ENCODE data around the gene DMRTC1B. TPM values are rescaled to one million over a fixed set of nuclear protein-coding genes. Genes with fewer than 3 reads are reported as not detected.
"Not testable (repeated sequence)": the region's sequence is repeated elsewhere in the genome, so short reads cannot be mapped to it uniquely, and the experiment has no call there.

The DMRTC1B gene
- total and polyA plus RNA-seq, 9 donors: 0.22 to 1.0 (median 0.75) TPM

GRCh38 chrX:72783365-72783936, 6.8 kb downstream of the DMRTC1B start:
- no CpG with 5 or more reads among the region's 8 CpGs for WGBS (ENCODE audit: insufficient coverage)
- H3K27me3 ChIP-seq (ENCODE audit: control insufficient read depth, insufficient read depth, low read length); H3K9me3 ChIP-seq (replicated peaks; ENCODE audit: control insufficient read depth, low read depth, low read length); H3K27ac ChIP-seq (ENCODE audit: low read length); H3K4me1 ChIP-seq (ENCODE audit: control insufficient read depth, insufficient read depth, low read length); H3K4me3 ChIP-seq (ENCODE audit: low read length); DNase-seq; H3K36me3 ChIP-seq (ENCODE audit: control insufficient read depth, insufficient read depth, low read length): not testable (repeated sequence)

GRCh38 chrX:72783964-72784363, 7.3 kb downstream of the DMRTC1B start:
- not testable (repeated sequence) for H3K9me3 ChIP-seq (replicated peaks; ENCODE audit: control insufficient read depth, low read depth, low read length); DNase-seq; H3K27me3 ChIP-seq (ENCODE audit: control insufficient read depth, insufficient read depth, low read length); H3K4me3 ChIP-seq (ENCODE audit: low read length); H3K36me3 ChIP-seq (ENCODE audit: control insufficient read depth, insufficient read depth, low read length); H3K4me1 ChIP-seq (ENCODE audit: control insufficient read depth, insufficient read depth, low read length); H3K27ac ChIP-seq (ENCODE audit: low read length)
- WGBS (ENCODE audit: insufficient coverage): no CpG with 5 or more reads among the region's 6 CpGs

GRCh38 chrX:72788142-72788541, 11.5 kb downstream of the DMRTC1B start:
- H3K27me3 ChIP-seq (ENCODE audit: control insufficient read depth, insufficient read depth, low read length); H3K4me1 ChIP-seq (ENCODE audit: control insufficient read depth, insufficient read depth, low read length); DNase-seq; H3K36me3 ChIP-seq (ENCODE audit: control insufficient read depth, insufficient read depth, low read length); H3K9me3 ChIP-seq (replicated peaks; ENCODE audit: control insufficient read depth, low read depth, low read length); H3K27ac ChIP-seq (ENCODE audit: low read length); H3K4me3 ChIP-seq (ENCODE audit: low read length): not testable (repeated sequence)
- WGBS (ENCODE audit: insufficient coverage): no CpG with 5 or more reads among the region's 1 CpG

- not testable (repeated sequence) for H3K27ac ChIP-seq (ENCODE audit: low read length); DNase-seq; H3K9me3 ChIP-seq (replicated peaks; ENCODE audit: control insufficient read depth, low read depth, low read length); H3K36me3 ChIP-seq (ENCODE audit: control insufficient read depth, insufficient read depth, low read length); H3K27me3 ChIP-seq (ENCODE audit: control insufficient read depth, insufficient read depth, low read length); H3K4me3 ChIP-seq (ENCODE audit: low read length); H3K4me1 ChIP-seq (ENCODE audit: control insufficient read depth, insufficient read depth, low read length)
- WGBS (ENCODE audit: insufficient coverage): no CpG with 5 or more reads among the region's 3 CpGs
These were observed 13.7 kb downstream of the DMRTC1B start for GRCh38 chrX:72790390-72790789.

GRCh38 chrX:72808110-72808509, 31.4 kb downstream of the DMRTC1B start, which contains the start of gene FAM236D:
Gene FAM236D, minus strand, starts transcription at chrX:72808210. Its CDS starts 100 bp downstream, at chrX:72808110.
- not testable (repeated sequence) for H3K36me3 ChIP-seq (ENCODE audit: control insufficient read depth, insufficient read depth, low read length); DNase-seq; H3K27ac ChIP-seq (ENCODE audit: low read length); H3K4me1 ChIP-seq (ENCODE audit: control insufficient read depth, insufficient read depth, low read length); H3K9me3 ChIP-seq (replicated peaks; ENCODE audit: control insufficient read depth, low read depth, low read length); H3K4me3 ChIP-seq (ENCODE audit: low read length); H3K27me3 ChIP-seq (ENCODE audit: control insufficient read depth, insufficient read depth, low read length)
- WGBS (ENCODE audit: insufficient coverage): no CpG with 5 or more reads among the region's 13 CpGs

DNA sequence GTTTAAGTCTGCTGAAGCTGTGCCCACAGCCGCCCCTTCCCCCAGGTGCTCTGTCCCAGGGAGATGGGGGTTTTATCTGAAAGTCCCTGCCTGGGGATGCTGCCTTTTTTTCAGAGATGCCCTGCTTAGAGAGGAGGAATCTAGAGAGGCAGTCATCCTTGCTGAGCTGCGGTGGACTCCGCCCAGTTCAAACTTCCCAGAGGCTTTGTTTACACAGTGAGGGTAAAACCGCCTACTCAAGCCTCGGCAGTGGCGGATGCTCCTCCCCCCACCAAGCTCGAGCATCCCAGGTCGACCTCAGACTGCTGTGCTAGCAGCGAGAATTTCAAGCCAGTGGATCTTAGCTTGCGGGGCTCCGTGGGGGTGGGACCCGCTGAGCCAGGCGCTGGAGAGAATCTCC, 54.0 kb downstream of the DMRTC1B start:
- not testable (repeated sequence) for H3K4me3 ChIP-seq (ENCODE audit: low read length); H3K36me3 ChIP-seq (ENCODE audit: control insufficient read depth, insufficient read depth, low read length); H3K9me3 ChIP-seq (replicated peaks; ENCODE audit: control insufficient read depth, low read depth, low read length); H3K4me1 ChIP-seq (ENCODE audit: control insufficient read depth, insufficient read depth, low read length); H3K27me3 ChIP-seq (ENCODE audit: control insufficient read depth, insufficient read depth, low read length); DNase-seq; H3K27ac ChIP-seq (ENCODE audit: low read length)
- WGBS (ENCODE audit: insufficient coverage): no CpG with 5 or more reads among the region's 13 CpGs

DNA sequence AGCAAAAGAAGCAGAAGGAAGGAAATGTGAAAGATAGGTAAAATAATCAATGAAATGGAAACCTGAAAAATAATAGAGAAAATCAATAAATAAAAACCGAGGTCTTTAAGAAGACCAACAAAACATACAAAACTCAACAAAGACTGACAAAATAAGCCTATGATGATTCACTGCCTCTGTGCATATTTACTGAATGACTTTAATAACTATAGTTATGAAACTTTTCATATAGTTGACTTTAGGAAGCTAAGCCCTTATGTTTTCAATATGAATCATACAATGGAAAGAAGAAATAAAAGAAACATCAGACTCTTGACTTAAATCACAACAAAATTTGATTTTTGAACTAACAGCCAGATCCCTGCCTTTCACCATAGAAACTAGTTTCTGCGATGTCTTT, 60.8 kb downstream of the DMRTC1B start:
- not testable (repeated sequence) for H3K4me3 ChIP-seq (ENCODE audit: low read length); H3K27me3 ChIP-seq (ENCODE audit: control insufficient read depth, insufficient read depth, low read length); H3K36me3 ChIP-seq (ENCODE audit: control insufficient read depth, insufficient read depth, low read length); DNase-seq; H3K9me3 ChIP-seq (replicated peaks; ENCODE audit: control insufficient read depth, low read depth, low read length); H3K27ac ChIP-seq (ENCODE audit: low read length); H3K4me1 ChIP-seq (ENCODE audit: control insufficient read depth, insufficient read depth, low read length)
- no CpG with 5 or more reads among the region's 2 CpGs for WGBS (ENCODE audit: insufficient coverage)

- not testable (repeated sequence) for H3K4me3 ChIP-seq (ENCODE audit: low read length); H3K4me1 ChIP-seq (ENCODE audit: control insufficient read depth, insufficient read depth, low read length); H3K27ac ChIP-seq (ENCODE audit: low read length); H3K27me3 ChIP-seq (ENCODE audit: control insufficient read depth, insufficient read depth, low read length); DNase-seq; H3K36me3 ChIP-seq (ENCODE audit: control insufficient read depth, insufficient read depth, low read length); H3K9me3 ChIP-seq (replicated peaks; ENCODE audit: control insufficient read depth, low read depth, low read length)
- WGBS (ENCODE audit: insufficient coverage): no CpG with 5 or more reads among the region's 2 CpGs
These were observed 106.2 kb downstream of the DMRTC1B start for GRCh38 chrX:72882898-72883297.

DNA sequence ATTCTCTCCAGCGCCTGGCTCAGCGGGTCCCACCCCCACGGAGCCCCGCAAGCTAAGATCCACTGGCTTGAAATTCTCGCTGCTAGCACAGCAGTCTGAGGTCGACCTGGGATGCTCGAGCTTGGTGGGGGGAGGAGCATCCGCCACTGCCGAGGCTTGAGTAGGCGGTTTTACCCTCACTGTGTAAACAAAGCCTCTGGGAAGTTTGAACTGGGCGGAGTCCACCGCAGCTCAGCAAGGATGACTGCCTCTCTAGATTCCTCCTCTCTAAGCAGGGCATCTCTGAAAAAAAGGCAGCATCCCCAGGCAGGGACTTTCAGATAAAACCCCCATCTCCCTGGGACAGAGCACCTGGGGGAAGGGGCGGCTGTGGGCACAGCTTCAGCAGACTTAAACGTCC, 113.0 kb downstream of the DMRTC1B start:
- H3K27me3 ChIP-seq (ENCODE audit: control insufficient read depth, insufficient read depth, low read length); H3K27ac ChIP-seq (ENCODE audit: low read length); H3K4me1 ChIP-seq (ENCODE audit: control insufficient read depth, insufficient read depth, low read length); H3K4me3 ChIP-seq (ENCODE audit: low read length); H3K36me3 ChIP-seq (ENCODE audit: control insufficient read depth, insufficient read depth, low read length); H3K9me3 ChIP-seq (replicated peaks; ENCODE audit: control insufficient read depth, low read depth, low read length); DNase-seq: not testable (repeated sequence)
- no CpG with 5 or more reads among the region's 14 CpGs for WGBS (ENCODE audit: insufficient coverage)
